ENCODE measurements around the gene FAHD2A. TPM values are rescaled to one million over a fixed set of nuclear protein-coding genes. Genes with fewer than 3 reads are reported as not detected.

Gene FAHD2A
- total RNA-seq, 1 donor, result 21.4 TPM

GRCh38 chr2:95386031-95386430, 16.5 kb upstream of the FAHD2A start:
- no peaks in the 10 kb centered on the region for H4K20me1 ChIP-seq (ENCODE audit: insufficient read depth, low read length)
- peaks cover 5% of the 10 kb centered on the region for H3K27me3 ChIP-seq (ENCODE audit: insufficient read depth, low read length)
- H3K79me2 ChIP-seq (ENCODE audit: insufficient read depth, low read length), result no peaks in the 10 kb centered on the region
- no peak for TF ChIP-seq CTCF (IDR thresholded peaks at IDR 0.05; ENCODE audit: extremely low read depth, low read depth, low read length)
- H3K4me3 ChIP-seq (ENCODE audit: insufficient read depth, low read length), result no peak overlapping the region
- no peaks in the 10 kb centered on the region for H3K36me3 ChIP-seq (ENCODE audit: insufficient read depth, low read length)
- no peak overlapping the region for H2AFZ ChIP-seq (ENCODE audit: low read length)
- no peak overlapping the region for H3K27ac ChIP-seq (ENCODE audit: low read depth, low read length)
- H3K4me2 ChIP-seq (ENCODE audit: insufficient read depth, low read length), result no peak overlapping the region
- no peaks in the 10 kb centered on the region for H3K9me3 ChIP-seq (ENCODE audit: low read depth, low read length)
- no peak for DNase-seq (ENCODE audit: insufficient read length, low spot score, missing footprints)
- no peaks in the 10 kb centered on the region for H3K4me1 ChIP-seq (ENCODE audit: insufficient read depth, low read length)

- Histone ChIP-seq H3K4me3 (ENCODE audit: insufficient read depth, low read length) (no peak overlapping the region), H3K36me3 (ENCODE audit: insufficient read depth, low read length) (no peaks in the 10 kb centered on the region), H3K27me3 (ENCODE audit: insufficient read depth, low read length) (peaks cover 5% of the 10 kb centered on the region), H3K27ac (ENCODE audit: low read depth, low read length) (no peak overlapping the region), H4K20me1 (ENCODE audit: insufficient read depth, low read length) (no peaks in the 10 kb centered on the region), H2AFZ (ENCODE audit: low read length) (no peak overlapping the region), H3K4me2 (ENCODE audit: insufficient read depth, low read length) (no peak overlapping the region), H3K4me1 (ENCODE audit: insufficient read depth, low read length) (no peaks in the 10 kb centered on the region), H3K79me2 (ENCODE audit: insufficient read depth, low read length) (no peaks in the 10 kb centered on the region), H3K9me3 (ENCODE audit: low read depth, low read length) (no peaks in the 10 kb centered on the region)
- peak; percentile 19 for DNase-seq (ENCODE audit: insufficient read length, low spot score, missing footprints)
- no peak for TF ChIP-seq CTCF (IDR thresholded peaks at IDR 0.05; ENCODE audit: extremely low read depth, low read depth, low read length)
Measured at GRCh38 chr2:95387358-95387757, 15.2 kb upstream of the FAHD2A start.

GRCh38 chr2:95388091-95388692, 14.3 kb upstream of the FAHD2A start:
- no peaks in the 10 kb centered on the region for H4K20me1 ChIP-seq (ENCODE audit: insufficient read depth, low read length)
- no peaks in the 10 kb centered on the region for H3K4me1 ChIP-seq (ENCODE audit: insufficient read depth, low read length)
- H3K79me2 ChIP-seq (ENCODE audit: insufficient read depth, low read length), result no peaks in the 10 kb centered on the region
- no peak overlapping the region for H3K27ac ChIP-seq (ENCODE audit: low read depth, low read length)
- H2AFZ ChIP-seq (ENCODE audit: low read length), result no peak overlapping the region
- H3K36me3 ChIP-seq (ENCODE audit: insufficient read depth, low read length), result no peaks in the 10 kb centered on the region
- no peak for TF ChIP-seq CTCF (IDR thresholded peaks at IDR 0.05; ENCODE audit: extremely low read depth, low read depth, low read length)
- H3K9me3 ChIP-seq (ENCODE audit: low read depth, low read length), result no peaks in the 10 kb centered on the region
- no peak overlapping the region for H3K4me2 ChIP-seq (ENCODE audit: insufficient read depth, low read length)
- H3K4me3 ChIP-seq (ENCODE audit: insufficient read depth, low read length), result no peak overlapping the region
- DNase-seq (ENCODE audit: insufficient read length, low spot score, missing footprints), result peak; percentile 42
- peaks cover 5% of the 10 kb centered on the region for H3K27me3 ChIP-seq (ENCODE audit: insufficient read depth, low read length)

GRCh38 chr2:95388856-95389244, 13.7 kb upstream of the FAHD2A start:
- Histone ChIP-seq H3K4me2 (ENCODE audit: insufficient read depth, low read length) (peak overlapping the region; percentile 32), H3K9me3 (ENCODE audit: low read depth, low read length) (no peaks in the 10 kb centered on the region), H3K27ac (ENCODE audit: low read depth, low read length) (no peak overlapping the region), H3K4me3 (ENCODE audit: insufficient read depth, low read length) (no peak overlapping the region), H3K79me2 (ENCODE audit: insufficient read depth, low read length) (no peaks in the 10 kb centered on the region), H3K36me3 (ENCODE audit: insufficient read depth, low read length) (no peaks in the 10 kb centered on the region), H3K27me3 (ENCODE audit: insufficient read depth, low read length) (peaks cover 5% of the 10 kb centered on the region), H4K20me1 (ENCODE audit: insufficient read depth, low read length) (no peaks in the 10 kb centered on the region), H3K4me1 (ENCODE audit: insufficient read depth, low read length) (no peaks in the 10 kb centered on the region), H2AFZ (ENCODE audit: low read length) (peak overlapping the region; percentile 89)
- no peak for TF ChIP-seq CTCF (IDR thresholded peaks at IDR 0.05; ENCODE audit: extremely low read depth, low read depth, low read length)
- no peak for DNase-seq (ENCODE audit: insufficient read length, low spot score, missing footprints)

All from osteoblast (primary cell).